Bone marrow (tissue), 2 donors: ENCODE results near the gene ALDH3A2.

Experiments
- DNase-seq, 2 donors: peaks; one replicate each; lab custom pipeline; 2025; lab: John Stamatoyannopoulos, UW

ALDH3A2 gene

DNA sequence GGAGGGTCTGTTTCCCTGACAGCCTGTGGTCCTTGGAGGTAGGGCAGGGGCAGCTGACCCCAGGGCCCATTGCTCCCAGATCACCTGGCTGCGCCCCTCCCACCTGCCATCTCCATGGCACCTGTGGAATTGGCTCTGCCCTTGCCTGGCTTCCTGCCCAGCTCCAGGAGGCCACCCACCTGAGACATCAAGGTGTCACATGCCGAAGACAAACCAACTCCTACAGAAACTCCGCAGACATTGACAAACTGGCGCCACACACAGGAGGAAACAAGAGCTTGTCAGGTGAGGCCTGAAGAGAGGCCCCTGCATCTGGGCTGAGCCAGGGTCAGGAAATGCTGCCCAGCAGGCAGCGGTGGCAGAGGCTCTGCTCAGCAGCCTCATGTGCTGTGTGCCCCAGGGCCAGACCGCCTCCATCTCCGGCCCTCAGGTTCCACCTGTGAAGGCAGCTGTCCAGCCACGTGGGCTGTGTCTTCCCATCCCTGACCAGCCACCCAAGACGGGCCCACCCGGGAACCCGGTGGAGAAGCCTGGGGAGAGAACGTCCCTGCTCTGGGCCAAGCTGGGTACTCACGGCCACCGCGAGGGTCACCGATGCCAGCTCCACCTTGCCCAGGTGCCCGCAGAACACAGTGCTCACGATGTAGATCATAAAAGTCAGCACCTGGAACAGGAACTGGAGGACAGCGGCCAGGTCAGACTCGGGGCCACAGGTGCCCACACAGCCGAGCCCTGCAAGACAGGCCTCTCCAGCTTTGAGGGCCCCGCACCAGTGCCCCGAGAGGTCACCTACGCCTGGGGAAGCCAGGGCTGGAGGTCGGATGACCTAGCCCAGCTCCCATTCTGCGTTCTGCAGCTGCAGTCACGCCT lies 66.2 kb downstream of the ALDH3A2 start:
- DNase-seq = no peak

DNA sequence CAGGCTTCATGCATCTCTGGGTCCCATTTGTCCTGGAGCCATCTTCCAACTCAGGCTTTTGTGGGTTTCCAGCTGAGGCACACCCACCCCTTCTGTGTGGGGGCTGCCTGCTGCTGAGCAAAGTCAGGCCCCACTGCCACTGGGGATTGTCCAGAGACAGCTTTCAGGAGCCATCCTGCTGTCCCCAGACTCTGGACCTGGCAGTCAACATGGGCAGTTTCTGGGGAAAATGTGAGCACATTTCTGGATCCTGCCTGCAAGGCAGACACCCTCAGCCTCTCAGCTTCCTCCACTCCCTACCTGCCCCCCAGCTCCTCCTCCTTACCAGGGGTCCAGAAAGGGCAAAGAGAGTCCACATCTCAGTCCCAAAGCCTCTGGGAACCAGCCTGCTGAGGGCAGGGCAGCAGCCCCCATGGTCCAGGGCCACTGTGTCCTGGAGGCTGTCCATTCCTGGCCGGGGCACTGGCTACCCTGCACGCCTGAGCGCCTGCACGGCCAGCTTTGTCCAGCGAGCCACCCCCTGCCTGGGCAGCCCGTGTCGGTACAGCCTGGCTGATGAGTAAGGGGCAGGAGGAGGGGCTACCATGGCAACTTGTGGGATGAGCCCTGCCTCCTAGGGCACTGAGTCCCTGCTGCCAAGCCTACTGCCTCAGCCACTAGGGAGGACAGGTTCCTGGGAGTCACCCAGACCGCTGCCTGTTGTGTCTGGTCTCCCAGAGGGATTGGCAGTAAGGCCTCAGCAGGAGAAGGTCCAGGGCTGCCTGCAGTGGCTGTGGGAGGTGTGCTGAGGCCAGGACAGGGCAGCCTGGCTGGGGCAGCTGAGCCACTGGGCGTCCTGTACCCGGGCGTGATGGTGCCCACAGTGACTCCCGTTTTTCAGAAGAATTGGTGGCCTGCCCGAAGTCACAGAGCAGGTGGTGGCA lies 67.8 kb downstream of the ALDH3A2 start, which contains the start of gene SLC47A2:
SLC47A2 (minus strand) TSS at position 477 of the 923 bp plus-strand sequence; CDS start at position 448, 29 bp downstream.
- DNase-seq = no peak

DNA sequence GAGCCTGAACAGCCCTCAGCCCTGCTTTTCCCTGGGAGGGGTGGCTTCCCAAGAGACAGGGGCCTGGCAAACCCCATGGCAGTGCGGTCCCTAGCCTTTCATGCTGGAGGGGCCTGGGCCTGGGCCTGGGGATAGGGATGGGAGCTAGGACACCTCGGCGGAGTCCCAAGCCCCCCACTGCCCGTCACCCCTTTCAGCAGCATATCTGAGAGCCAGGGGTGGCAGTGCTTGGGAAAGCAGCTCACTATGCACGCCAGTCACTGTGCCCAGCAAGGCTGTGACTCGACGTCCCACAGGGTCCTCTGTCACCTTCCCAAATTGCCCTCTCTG lies 68.4 kb downstream of the ALDH3A2 start:
- DNase-seq = no peak

DNA sequence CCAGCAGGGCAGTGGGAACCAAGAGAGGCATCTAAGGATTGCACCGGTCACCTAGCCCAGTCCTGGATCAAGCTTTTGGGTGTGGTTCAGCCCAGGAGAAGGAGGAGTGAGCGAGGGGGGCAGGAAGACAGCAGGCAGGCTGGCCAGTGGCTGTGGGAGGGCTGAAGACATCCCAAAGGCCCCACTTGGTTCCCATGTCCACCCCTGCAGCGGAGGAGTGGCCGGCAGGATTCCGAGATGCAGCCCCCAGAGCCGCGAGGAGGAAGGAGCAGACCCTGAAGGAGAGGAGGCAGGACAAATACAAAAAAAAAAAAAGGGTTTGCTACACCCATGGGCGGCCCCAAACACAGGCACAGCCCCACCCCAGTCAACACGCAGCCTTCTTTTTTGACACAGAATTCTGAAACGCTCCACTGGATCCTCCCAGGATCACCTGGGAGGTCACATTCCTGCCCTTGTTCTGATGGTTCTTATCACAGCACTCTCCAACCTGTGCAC lies 68.9 kb downstream of the ALDH3A2 start:
- DNase-seq = no peak

DNA sequence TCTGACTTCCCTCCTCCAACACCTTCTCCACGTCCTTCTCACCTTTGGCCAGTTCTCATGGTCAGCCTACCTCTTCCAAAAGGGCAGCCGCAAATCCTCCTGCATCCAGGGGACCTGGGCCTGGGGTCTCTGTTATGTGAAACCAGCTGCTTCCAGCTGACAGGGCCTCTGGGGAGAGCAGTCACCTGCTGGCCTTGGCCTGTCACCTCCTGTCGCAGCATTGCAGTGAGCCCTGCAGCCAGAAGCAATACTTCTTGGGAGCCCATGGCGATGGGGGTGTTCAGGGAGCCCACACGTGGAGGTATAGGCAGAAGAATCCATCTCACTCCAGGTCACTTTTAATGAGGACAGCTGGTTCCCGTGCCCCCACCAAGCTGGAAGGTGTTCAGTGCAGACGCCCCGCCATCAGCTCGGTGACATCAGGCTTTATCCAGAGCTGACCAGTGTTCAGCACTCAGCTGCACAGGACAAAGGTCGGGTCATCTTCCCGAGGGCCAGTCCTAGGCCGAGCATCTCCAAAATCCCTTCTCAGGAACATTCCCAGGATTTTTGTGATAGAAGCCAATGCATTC lies 69.6 kb downstream of the ALDH3A2 start:
- DNase-seq = no peak

DNA sequence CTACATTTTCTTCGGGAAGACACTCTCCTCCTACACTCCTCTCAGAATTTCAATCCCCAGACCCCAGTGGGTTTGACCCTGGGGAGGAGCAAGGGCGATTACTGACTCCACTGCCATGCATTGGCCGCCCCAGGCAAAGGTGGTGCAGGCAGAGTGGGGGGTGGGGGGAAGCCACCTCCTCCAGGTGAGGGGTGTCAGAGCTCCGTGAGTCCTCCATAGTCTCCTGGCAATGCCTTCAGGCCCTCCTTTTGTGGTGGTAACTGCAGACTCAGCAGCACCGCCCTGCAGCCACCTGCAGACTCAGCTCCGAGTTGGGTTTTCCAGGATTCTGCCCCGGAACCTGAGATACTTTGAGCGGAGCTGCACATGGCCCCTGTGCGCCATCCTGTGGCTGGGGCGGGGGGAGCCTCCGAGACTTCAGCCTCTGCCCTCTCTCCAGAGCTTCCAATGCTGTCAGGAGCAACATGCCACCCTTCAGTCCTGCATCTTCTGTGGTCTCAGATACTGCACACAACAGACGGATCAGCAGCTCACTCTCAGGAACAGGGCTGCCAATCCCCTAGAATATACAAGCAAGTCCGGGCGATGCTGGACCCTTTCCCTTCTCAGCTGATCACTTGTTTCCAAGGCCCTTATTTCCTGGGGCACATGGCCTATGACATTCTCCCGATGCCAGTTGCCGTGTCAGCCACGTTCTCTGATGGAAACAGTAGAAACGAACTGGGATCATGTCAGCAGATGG lies 70.2 kb downstream of the ALDH3A2 start:
- no peak for DNase-seq

DNA sequence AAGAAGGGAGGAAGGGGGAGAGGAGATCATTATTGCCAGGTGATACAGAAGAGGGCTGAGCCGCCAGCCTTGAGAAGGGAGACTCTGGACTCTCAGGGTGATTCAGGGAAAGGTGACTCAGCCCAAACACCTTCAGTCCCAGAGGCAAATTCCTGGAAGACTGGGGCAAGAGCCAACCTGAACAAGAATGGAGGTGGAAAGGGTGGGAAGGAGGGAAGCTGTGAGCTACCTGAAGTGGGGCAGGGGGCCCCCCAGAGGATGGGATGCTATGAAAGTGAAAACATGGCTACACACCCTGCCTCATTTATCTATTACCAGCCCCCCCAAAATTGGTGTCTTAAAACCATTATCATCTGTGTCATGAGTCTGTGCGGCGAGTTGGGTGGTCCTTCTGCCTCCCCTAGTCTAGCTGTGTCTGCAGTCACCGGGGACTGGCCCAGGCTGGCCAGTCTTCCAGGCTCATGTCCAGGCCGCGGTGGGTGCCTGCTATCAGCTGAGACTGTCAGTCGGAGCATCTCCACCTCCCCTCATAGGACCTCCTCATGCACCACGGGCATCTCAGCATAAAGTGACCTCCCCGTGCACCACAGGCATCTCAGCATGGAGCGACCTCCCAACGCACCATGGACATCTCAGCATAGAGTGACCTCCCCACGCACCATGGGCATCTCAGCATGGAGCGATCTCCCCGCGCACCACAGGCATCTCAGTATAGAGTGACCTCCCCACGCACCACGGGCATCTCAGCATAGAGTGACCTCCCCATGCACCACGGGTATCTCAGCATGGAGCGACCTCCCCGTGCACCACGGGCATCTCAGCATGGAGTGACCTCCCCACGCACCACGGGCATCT lies 71.0 kb downstream of the ALDH3A2 start:
- no peak for DNase-seq

DNA sequence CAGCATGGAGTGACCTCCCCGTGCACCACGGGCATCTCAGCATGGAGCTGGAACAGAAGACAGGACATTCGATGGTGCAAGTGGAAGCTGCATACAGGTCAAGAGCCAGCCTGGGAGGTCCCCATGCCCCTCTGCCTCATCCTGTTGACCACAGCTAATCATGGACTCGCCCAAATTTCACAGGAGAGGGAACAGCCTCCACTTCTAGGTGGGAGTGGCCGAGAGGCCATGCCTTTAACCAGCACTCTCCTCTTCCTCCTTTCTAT lies 71.6 kb downstream of the ALDH3A2 start:
- no peak for DNase-seq

DNA sequence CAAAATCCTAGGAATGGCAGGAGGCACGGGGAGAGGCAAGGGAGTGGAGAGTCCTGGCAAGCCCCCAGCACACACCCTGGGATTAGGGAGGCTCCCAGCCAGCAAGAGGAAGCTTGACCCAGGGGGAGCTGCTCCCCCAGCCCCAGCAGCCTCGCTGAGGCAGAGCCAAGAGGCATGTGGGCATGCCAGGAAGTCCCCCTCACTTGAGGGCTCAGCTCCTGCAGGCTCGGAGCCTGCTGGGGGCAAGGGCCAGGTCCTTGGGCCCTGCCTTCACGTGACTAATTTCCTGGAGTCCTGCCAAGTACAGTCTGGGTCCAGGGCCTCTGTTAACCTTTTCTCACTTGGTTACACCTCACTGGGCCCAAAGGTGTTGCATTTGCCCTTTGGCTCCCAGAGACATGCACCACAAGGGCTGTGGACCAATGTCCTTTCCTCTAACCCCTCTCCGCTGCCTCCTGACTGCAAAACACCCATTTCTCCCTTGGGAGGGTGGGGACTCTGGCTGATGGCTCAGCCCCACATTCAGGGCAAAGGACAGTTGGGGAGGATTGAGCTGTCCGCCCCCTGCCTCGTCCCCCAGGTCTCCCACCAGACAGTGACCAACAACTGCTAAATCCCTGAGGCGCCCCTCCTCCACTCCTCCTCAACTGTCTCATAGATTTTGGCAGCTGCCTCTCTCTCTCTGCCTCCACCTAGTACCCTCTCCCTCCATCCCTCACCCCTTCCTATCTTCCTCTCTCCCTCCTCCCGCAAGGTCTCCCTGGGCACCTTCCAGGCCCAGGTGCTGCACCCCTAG lies 72.3 kb downstream of the ALDH3A2 start:
- DNase-seq = no peak

DNA sequence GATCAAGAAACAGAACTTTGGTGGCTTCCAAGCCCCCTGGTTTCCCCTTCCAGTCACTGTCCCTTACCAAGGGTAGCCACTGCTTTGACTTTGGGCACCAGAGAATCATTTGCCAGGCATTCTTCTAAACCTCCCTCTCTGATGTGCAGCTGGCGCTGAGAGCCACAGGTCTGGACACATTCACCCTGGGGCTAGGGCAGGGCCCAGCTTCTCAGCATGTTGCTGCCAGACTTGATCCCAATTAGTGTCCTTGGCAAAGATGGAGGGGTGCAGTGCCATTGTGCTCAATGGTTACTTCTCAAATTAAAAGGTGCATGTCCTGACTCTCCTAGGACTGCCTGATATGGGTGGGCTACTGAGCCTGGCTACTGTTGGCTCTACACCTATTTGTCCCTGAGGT lies 75.4 kb downstream of the ALDH3A2 start:
- DNase-seq = no peak

DNA sequence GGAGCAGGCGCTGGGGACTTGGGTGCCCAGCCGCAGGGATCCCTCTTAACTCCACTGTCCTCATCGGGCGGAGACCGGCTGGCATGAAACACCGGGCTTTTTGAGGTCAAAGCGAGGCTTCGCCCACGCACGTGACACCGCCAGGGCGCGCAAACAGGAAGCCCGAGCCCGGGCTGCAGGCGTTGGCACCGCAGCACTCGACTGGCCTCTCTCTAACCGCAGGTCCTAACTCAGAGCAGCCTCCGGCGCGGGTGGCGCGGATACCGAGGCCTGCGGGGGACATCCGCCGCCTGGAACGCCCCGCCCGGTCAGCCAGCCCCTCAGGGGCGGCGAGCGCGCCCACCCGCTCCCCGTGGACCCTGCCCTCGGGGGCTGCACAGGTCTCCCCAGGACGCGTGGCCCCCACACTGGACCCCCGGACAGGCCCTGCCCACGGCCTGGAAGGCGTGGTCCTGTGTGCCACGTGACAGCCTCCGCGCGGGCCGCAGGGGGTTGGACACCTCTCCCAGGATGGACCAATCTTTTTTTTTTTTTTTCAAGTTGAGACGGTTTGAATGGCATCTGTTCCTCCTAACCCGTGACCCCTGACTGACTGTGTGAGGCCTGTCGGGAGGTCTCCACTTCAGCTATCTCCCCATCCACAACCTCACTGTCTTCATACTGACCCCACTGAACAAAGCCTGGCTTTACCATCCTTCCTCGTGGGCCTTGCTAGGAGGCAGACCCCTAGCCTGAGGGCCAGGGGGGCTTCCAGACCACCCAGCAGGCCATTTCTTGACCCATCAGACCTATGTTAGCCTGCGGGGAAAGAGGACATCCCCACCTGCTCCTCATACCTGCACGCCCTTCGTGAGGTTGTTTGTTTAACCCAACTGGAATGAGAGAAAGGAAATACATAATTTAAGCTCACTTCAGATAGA lies 76.2 kb downstream of the ALDH3A2 start:
- DNase-seq = peak in 1 of 2 donors; percentile 48

DNA sequence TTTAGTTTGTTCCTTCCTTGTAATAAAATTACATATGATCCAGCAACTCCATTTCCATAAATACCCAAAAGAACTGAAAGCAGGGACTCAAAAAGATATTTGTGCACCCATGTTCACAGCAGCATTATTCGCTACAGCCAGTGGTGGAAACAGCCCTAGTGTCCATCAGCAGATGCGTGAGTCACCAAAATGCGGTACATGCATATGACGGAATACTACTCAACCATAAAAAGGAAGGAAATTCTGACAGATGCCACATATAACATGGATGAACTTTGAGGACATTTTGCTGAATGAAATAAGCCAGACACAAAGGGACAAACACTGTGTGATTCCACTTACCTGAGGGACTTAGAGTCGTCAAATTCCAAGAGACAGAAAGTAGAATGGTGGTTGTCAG lies 76.9 kb downstream of the ALDH3A2 start:
- DNase-seq = no peak

DNA sequence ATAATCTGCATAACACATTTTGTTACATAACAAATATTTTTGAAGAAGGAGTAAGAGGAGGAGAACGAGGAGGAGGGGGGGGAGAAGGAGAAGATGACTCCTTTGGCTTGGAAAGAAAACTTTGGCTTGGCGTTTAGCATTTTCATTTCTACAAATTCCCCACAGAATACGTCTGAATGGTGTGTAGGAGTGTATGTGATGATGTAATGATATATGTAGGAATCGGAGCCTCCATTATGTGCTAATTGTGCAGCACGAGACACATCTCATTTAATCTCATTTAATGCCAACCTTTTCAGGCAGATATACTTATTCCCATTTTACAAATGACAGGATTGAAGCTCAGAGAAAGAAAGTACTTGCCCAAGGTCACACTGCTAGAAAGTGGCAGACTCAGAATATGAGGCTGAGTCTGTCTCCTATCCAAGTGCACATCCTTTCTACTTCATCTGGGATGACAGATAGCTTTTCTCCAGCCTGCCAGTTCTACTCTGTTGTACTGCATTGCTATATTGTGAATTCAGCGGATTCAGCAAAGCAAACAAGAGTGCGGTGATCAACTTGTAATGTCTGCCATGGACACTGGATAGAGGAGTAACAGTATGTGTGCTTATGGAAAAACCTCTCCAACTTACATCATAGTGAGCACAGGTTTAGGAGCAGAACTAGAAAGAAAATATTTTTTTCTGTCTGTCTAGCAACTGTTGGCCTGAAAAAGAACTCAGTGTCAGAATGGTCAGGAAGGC lies 78.3 kb downstream of the ALDH3A2 start:
- no peak for DNase-seq
